ENCODE measurements around the gene SUGCT.
"Not testable (repeated sequence)": the region's sequence is repeated elsewhere in the genome, so short reads cannot be mapped to it uniquely, and the experiment has no call there.

The SUGCT gene

DNA sequence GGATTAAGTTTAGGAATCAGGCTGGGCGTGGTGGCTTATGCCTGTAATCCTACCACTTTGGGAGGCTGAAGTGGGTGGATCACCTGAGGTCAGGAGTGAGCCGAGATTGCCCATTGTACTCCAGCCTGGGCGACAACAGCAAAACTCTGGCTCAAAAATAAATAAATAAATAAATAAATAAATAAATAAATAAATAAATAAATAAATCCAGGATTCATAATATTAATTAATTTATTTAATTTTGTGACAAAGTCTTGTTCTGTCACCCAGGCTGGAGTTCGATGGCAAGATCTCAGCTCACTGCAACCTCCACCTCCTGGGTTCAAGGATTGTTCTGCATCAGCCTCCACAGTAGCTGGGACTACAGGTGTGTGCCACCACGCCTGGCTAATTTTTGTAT is 4.2 kb downstream of the SUGCT start:
- in situ Hi-C loops (cut with HindIII; ENCODE audit: low sequenced_read_pairs) = no loop called here

GRCh38 chr7:40139891-40140290 is 5.1 kb downstream of the SUGCT start:
- in situ Hi-C loops (cut with HindIII; ENCODE audit: low sequenced_read_pairs) = not testable (repeated sequence)

- in situ Hi-C loops (cut with HindIII; ENCODE audit: low sequenced_read_pairs) = not testable (repeated sequence)
These were observed 7.1 kb downstream of the SUGCT start for GRCh38 chr7:40141916-40142315.

- in situ Hi-C loops (cut with HindIII; ENCODE audit: low sequenced_read_pairs) = not testable (repeated sequence)
These were observed 10.9 kb downstream of the SUGCT start for GRCh38 chr7:40145596-40146130.

DNA sequence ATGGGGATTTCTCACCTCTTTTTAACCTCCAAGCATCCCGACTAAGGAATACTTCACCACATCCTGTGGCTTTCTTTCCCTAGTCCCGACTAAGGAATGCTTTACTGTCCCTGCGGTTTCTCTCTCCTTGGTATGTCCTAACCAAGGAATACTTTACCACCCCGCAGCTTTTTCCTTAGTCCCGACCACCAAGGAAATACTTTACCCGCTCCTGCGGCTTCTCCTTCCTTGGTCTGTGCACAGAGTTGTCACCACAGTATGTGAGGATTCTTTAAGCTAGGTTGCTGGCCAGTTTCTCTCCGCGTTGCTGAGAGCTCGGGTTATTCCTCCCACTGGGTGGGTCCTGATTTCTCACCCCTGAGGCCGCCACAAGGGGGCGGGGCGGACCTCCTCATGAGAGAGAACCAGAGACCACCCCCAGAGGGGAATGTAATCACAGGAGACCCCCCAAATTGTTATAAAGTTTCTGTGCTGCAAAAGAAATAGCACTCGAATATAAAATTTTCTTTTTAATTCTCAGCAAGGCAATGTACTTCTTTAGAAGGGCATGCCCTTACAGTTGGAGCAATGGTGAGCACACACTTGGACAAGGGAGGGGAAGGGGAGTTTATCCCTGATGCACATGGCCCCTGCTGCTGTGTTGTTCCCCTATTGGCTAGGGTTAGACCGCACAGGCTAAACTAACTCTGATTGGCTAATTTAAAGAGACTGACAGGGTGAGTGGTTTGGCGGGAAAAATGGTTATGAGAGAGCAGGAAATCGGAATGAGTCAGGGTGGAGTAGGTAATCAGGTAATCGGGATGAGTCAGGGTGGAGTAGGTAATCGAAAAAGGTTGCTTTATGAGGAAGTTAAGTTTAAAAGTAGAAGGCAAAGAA is 12.8 kb downstream of the SUGCT start:
- in situ Hi-C loops (cut with HindIII; ENCODE audit: low sequenced_read_pairs) = no loop called here

- in situ Hi-C loops (cut with HindIII; ENCODE audit: low sequenced_read_pairs) = not testable (repeated sequence)
These were observed 13.4 kb downstream of the SUGCT start for GRCh38 chr7:40148247-40148580.

DNA sequence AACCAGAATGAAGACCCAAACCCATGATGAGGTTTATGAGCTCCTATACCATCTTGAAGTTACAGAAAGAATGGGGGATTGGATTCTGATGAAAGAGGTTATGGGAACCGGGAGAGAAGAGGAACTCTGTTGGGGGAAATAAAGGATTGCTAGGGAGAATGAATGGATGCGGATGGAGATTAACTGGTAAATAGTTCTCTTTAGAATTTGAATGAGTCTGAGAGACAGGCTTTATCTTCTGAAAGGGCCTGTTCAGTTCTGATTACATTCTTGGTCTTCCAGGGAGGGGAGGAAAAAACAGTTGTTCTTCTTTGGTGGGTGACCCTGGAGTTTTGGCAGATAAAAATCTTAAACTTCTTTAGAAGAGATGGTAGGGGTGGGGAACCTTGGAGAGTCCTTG is 13.9 kb downstream of the SUGCT start:
- in situ Hi-C loops (cut with HindIII; ENCODE audit: low sequenced_read_pairs) = no loop called here

- in situ Hi-C loops (cut with HindIII; ENCODE audit: low sequenced_read_pairs) = no loop called here
These were observed 16.7 kb downstream of the SUGCT start for GRCh38 chr7:40151504-40151903.

GRCh38 chr7:40156988-40157387 is 22.2 kb downstream of the SUGCT start:
- in situ Hi-C loops (cut with HindIII; ENCODE audit: low sequenced_read_pairs) = no loop called here

- in situ Hi-C loops (cut with HindIII; ENCODE audit: low sequenced_read_pairs) = no loop called here
These were observed 27.7 kb downstream of the SUGCT start for GRCh38 chr7:40162516-40162915.

DNA sequence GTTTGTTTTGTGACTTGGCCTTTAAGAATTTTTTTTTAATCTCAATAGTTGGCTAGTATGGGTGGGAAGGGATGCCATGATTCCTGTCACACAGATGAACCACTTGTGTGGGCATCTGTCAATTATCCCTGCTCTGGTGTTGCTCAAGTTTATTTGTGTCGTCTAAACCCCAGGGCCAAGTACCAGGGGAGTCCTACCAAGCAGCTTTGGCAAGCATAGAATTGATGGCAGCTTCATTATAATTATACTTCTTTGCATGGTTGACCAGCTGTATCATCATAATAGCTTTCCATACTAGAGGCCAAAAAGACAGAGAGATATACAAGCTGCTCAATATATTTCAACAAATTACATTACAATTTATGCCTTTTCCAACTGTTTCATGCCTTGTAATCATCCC is 30.4 kb downstream of the SUGCT start:
- in situ Hi-C loops (cut with HindIII; ENCODE audit: low sequenced_read_pairs) = no loop called here

GRCh38 chr7:40167291-40167690 is 32.5 kb downstream of the SUGCT start:
- in situ Hi-C loops (cut with HindIII; ENCODE audit: low sequenced_read_pairs) = no loop called here

- in situ Hi-C loops (cut with HindIII; ENCODE audit: low sequenced_read_pairs) = not testable (repeated sequence)
These were observed 33.5 kb downstream of the SUGCT start for GRCh38 chr7:40168266-40168665.

GRCh38 chr7:40173121-40173520 is 38.3 kb downstream of the SUGCT start:
- in situ Hi-C loops (cut with HindIII; ENCODE audit: low sequenced_read_pairs) = not testable (repeated sequence)

GRCh38 chr7:40175256-40175655 is 40.5 kb downstream of the SUGCT start:
- in situ Hi-C loops (cut with HindIII; ENCODE audit: low sequenced_read_pairs) = not testable (repeated sequence)

DNA sequence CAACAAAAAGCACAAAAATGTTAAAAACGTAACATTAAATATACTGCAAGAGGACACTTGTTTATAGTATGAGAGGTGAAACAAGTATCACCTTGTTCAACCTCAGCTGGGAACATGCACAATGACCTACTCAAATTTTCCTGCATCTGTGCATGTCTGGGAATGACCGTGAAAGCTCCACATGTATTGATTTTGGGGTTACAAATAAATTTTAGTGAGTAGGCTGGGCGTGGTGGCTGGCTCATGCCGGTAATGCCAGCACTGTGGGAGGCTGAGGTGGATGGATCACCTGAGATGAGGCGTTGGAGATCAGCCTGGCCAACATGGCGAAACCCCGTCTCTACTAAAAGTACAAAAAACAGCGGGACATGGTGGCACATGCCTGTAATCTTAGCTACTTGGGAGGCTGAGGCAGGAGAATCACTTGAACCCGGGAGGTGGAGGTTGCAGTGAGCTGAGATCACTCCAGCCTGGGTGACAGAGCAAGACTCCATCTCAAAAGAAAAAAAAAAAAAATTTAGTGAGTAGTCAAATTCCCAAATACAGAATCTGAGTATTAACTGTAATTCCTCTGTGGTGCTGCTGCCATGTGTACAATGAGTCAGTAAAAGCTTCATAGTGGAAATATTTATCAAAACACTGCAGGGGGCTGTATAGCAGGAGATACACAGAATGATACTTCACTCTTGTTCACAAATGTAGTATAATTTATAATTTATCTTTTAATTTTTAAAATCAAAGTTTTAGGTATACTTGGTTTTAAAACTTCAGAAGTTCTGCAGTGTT is 41.1 kb downstream of the SUGCT start:
- in situ Hi-C loops (cut with HindIII; ENCODE audit: low sequenced_read_pairs) = no loop called here

GRCh38 chr7:40177071-40177470 is 42.3 kb downstream of the SUGCT start:
- in situ Hi-C loops (cut with HindIII; ENCODE audit: low sequenced_read_pairs) = no loop called here

DNA sequence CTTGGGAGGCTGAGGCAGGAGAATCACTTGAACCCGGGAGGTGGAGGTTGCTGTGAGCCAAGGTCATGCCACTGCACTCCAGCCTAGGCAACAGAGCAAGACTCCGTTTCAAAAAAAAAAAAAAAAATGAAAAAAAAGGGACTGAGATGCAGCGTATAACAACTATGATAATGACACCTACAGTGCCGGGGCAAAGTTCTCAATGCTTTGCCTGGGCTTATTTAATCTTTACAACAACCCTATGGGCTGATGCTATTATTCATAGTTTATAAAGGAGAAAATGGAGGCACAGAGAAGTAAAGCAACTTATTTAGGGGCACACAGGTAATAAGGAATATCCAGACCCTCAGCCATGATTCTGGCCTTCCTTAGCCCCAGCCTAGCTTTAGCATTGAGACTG is 47.6 kb downstream of the SUGCT start:
- in situ Hi-C loops (cut with HindIII; ENCODE audit: low sequenced_read_pairs) = no loop called here

GRCh38 chr7:40186586-40186985 is 51.8 kb downstream of the SUGCT start:
- in situ Hi-C loops (cut with HindIII; ENCODE audit: low sequenced_read_pairs) = no loop called here

DNA sequence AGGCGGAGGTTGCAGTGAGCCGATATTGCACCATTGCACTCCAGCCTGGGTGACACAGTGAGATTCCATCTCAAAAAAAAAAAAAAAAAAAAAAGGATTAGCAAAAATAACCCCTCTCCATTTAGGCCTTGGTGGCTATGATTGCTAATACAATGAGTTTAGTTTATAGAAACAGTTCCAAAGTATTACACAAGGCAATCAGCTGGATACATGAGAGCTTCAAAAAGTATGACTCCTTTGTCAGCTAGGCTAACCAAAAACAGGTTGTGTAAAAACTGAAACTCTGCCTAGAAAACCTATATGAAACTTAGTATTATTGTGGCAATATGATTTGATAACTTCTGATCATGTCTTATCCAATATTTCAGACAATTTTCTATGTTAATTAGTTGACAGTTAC is 57.2 kb downstream of the SUGCT start:
- in situ Hi-C loops (cut with HindIII; ENCODE audit: low sequenced_read_pairs) = no loop called here

- in situ Hi-C loops (cut with HindIII; ENCODE audit: low sequenced_read_pairs) = no loop called here
These were observed 59.9 kb downstream of the SUGCT start for GRCh38 chr7:40194745-40195144.

DNA sequence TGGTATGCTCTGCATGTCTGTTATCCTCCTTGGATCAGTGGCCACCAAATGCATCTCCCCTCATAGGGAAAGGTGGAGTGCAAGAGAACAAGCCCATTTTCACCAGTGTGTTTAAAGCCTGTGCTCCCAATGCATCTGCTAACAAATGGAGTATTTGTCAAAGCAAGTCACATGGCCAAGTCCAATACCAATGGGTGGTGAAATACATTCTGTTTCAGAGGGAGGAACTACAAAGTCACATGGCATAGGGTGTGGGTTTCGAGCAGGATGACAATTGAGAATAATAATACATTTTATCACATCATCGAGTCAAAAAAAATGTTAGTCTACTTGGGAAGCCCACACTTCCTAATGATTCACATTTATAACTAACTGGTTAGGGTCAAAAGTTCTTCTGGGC is 62.7 kb downstream of the SUGCT start:
- in situ Hi-C loops (cut with HindIII; ENCODE audit: low sequenced_read_pairs) = no loop called here
